ENCODE results near the gene CABP4. TPM values are rescaled to one million over a fixed set of nuclear protein-coding genes. Genes with fewer than 3 reads are reported as not detected.

The CABP4 gene
- total RNA-seq: 0.98 TPM

DNA sequence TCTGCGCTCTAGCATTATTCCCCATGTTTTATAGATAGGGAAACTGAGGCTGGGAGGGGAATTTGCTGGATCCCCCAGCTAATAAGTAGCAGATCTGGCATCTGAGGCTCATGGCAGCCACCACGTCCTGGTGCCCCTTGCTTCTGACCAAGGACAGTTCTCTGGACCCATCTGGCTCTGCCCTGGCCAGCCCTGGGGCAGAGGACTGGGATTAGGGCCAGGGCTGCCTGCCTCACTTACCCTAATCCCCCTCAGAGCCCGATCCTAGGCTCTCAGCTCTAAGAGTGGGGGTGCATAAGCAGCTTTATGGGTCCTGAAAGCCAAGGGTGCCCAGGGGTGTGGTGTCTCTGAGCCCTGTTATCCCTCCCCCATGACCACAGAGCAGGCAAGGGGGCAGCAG lies at the start of gene CABP4:
Gene CABP4, plus strand, starts transcription at position 301 of the 400 bp plus-strand sequence. Its CDS starts 70 bp downstream, at position 371.
- H3K4me3 ChIP-seq: no peak within 1 kb of the TSS
- H3K4me1 ChIP-seq: peaks cover 6% of the 10 kb centered on the region
- TF ChIP-seq POLR2A (IDR thresholded peaks at IDR 0.05) (no peak), POLR2AphosphoS5 (IDR thresholded peaks at IDR 0.05; ENCODE audit: insufficient read depth in 1 of 2, low read depth in 1 of 2) (no peak)
- TF ChIP-seq, protein P1, sequence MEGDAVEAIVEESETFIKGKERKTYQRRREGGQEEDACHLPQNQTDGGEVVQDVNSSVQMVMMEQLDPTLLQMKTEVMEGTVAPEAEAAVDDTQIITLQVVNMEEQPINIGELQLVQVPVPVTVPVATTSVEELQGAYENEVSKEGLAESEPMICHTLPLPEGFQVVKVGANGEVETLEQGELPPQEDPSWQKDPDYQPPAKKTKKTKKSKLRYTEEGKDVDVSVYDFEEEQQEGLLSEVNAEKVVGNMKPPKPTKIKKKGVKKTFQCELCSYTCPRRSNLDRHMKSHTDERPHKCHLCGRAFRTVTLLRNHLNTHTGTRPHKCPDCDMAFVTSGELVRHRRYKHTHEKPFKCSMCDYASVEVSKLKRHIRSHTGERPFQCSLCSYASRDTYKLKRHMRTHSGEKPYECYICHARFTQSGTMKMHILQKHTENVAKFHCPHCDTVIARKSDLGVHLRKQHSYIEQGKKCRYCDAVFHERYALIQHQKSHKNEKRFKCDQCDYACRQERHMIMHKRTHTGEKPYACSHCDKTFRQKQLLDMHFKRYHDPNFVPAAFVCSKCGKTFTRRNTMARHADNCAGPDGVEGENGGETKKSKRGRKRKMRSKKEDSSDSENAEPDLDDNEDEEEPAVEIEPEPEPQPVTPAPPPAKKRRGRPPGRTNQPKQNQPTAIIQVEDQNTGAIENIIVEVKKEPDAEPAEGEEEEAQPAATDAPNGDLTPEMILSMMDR (IDR thresholded peaks at IDR 0.05): no peak
- no peak for DNase-seq (ENCODE audit: extremely low spot score in 2 of 2)
- no peaks in the 10 kb centered on the region for H3K9me3 ChIP-seq
- no peaks in the 10 kb centered on the region for H3K27me3 ChIP-seq
- no peaks in the 10 kb centered on the region for H3K36me3 ChIP-seq
- no peak within 1 kb of the TSS for H3K27ac ChIP-seq
- intact Hi-C loops (cut with DNase I): no loop called here

DNA sequence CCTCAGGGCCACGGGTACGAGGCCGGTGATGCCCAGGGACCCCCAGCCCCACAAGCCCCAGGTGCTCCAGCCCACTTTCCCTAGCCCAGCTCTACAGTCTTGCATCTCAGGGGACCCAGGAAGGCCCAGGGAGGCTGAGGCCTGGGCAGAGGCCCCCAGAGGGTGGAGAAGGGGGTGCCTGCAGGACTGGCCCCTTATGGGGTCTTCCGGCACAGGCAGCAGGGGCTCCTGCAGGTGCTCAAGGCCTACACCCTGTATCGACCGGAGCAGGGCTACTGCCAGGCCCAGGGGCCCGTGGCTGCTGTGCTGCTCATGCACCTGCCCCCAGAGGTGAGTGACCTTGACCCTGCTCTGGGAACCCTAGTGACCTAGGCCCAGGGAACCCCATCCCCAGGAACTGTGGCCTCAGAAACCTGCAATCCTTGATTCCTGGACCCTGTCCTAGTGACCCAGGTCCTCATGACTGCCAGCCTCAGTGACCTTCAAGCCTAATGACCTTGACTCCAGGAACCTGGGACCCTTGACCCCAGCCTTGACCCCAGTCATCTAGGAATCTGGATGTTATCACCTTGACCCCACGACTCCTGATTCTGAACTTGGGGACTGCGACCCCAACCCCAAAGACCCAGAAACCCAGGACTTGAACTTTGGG lies 49.3 kb upstream of the CABP4 start:
- no peak overlapping the region for H3K27ac ChIP-seq
- H3K27me3 ChIP-seq: no peaks in the 10 kb centered on the region
- H3K4me3 ChIP-seq: no peak overlapping the region
- H3K4me1 ChIP-seq: peaks cover 15% of the 10 kb centered on the region
- H3K36me3 ChIP-seq: no peaks in the 10 kb centered on the region
- intact Hi-C loops (cut with DNase I): loop anchor here (10.0 kb wide), 2 partner anchors 59 to 209 kb away; partner anchors contain the start of gene TMEM134
- DNase-seq (ENCODE audit: extremely low spot score in 2 of 2): no peak
- no peaks in the 10 kb centered on the region for H3K9me3 ChIP-seq
- TF ChIP-seq POLR2A (IDR thresholded peaks at IDR 0.05): no peak
- TF ChIP-seq, protein P1 (IDR thresholded peaks at IDR 0.05): no peak
- TF ChIP-seq POLR2AphosphoS5 (IDR thresholded peaks at IDR 0.05; ENCODE audit: insufficient read depth in 1 of 2, low read depth in 1 of 2): no peak

DNA sequence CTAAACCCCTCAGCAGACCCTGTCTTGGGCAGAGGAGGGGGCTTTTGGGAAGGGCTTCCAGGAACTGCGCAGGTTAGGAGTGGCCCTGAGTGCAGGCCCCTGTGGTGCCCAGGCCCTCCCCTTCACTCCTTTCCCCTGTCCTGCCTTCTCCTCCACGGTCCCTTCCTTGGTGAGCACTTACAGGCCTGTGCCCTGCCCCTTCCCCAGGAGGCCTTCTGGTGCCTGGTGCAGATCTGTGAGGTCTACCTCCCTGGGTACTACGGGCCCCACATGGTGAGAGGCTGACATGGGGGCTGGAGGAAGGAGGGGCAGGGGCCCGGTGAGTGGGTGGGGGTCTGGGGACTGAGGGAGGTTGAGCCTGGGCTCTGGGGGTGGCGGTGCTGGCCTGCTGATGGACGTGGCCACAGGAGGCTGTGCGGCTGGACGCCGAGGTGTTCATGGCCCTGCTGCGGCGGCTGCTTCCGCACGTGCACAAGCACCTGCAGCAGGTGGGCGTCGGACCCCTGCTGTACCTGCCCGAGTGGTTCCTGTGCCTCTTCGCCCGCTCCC lies 48.7 kb upstream of the CABP4 start:
- intact Hi-C loops (cut with DNase I): loop anchor here (10.0 kb wide), 2 partner anchors 58 to 208 kb away; partner anchors contain the start of gene TMEM134
- TF ChIP-seq POLR2AphosphoS5 (IDR thresholded peaks at IDR 0.05; ENCODE audit: insufficient read depth in 1 of 2, low read depth in 1 of 2): no peak
- TF ChIP-seq POLR2A (IDR thresholded peaks at IDR 0.05): no peak
- TF ChIP-seq, protein P1 (IDR thresholded peaks at IDR 0.05): no peak
- Histone ChIP-seq H3K27me3 (no peaks in the 10 kb centered on the region), H3K9me3 (no peaks in the 10 kb centered on the region), H3K36me3 (no peaks in the 10 kb centered on the region), H3K4me3 (no peak overlapping the region), H3K27ac (no peak overlapping the region), H3K4me1 (peaks cover 11% of the 10 kb centered on the region)
- DNase-seq (ENCODE audit: extremely low spot score in 2 of 2): no peak

DNA sequence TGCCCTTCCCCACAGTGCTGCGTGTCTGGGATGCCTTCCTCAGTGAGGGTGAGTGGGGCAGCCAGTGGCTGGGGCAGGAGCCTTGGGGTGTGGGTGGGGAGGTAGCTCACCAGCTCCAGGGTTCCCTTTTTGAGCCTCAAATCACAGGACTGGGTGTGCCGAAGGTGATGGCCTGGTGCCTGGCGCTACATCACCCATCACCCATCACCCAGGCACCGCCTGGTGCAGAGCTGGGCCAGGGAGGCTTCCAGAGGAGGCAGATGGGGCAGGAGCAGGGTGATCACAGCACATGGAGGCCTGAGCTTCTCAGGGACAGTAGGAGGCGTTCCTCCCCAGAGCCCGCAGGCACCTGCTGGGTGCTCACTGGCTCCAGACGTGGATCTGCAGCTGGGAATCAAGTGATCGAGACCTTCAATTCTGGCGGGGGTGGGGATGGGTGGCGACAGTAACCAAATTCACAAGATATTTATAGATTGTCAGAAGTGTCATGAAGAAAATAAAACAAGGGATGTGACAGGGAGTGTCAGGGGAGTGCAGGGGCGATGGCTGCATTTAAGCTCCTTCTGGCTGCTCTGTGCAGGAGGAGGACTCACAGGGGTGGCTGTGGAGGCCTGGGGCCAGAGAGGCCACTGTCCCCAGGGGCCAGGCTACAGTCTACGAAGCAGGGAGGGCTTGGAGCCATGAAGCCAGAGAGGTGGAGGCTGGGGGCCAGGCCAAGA lies 48.0 kb upstream of the CABP4 start:
- H3K36me3 ChIP-seq: no peaks in the 10 kb centered on the region
- H3K4me1 ChIP-seq: peaks cover 10% of the 10 kb centered on the region
- intact Hi-C loops (cut with DNase I): loop anchor here (10.0 kb wide), 2 partner anchors 58 to 208 kb away; partner anchors contain the start of gene TMEM134
- H3K27me3 ChIP-seq: no peaks in the 10 kb centered on the region
- H3K9me3 ChIP-seq: no peaks in the 10 kb centered on the region
- DNase-seq (ENCODE audit: extremely low spot score in 2 of 2): no peak
- TF ChIP-seq, protein P1 (IDR thresholded peaks at IDR 0.05): no peak
- TF ChIP-seq POLR2AphosphoS5 (IDR thresholded peaks at IDR 0.05; ENCODE audit: insufficient read depth in 1 of 2, low read depth in 1 of 2) (no peak), POLR2A (IDR thresholded peaks at IDR 0.05) (no peak)
- H3K27ac ChIP-seq: no peak overlapping the region
- no peak overlapping the region for H3K4me3 ChIP-seq
